EL (cell line): ENCODE data around the gene PCDH9.
"Not testable (repeated sequence)": the region's sequence is repeated elsewhere in the genome, so short reads cannot be mapped to it uniquely, and the experiment has no call there.

ENCODE experiments used
- DNase-seq: peaks from one replicate; pipeline ENCODE4 v3.0.0-alpha.2; 2016

PCDH9 gene

DNA sequence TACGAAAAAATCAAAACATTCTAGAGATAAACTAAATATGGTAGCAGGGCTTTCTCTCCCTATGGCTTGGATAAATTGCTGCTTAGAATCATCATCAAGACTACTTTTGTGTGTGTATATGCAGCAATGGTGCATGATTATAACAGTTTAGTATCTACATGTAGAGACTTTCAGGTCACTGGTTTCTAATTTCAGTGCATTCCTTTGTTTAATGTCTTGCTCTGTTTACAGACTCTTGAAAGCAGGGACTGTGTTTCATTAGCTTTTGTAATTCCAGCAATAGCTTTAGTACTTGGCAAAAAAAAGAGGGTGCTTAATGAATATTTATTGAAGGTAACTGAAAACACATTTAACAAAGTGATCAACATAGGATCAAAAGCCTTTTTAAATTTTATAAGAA, 420.7 kb downstream of the PCDH9 start:
- DNase-seq = no peak

DNA sequence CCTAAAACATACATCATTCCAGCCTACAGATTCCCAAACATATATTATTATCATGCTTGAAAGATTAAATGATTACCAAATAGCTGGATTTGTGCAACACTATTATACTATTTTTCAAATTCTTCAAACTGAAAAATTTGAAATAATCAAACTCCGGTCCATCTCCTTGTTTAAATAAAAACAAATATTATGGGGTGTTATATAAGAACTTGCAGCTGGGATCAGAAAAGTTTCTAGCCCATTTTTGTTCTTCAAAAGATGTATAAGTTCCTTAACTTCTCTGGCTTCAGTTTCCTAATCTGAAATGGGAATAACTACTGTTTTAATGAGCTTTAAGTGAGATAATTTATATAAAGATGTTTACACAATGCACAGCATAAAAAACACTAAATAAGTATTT, 422.9 kb downstream of the PCDH9 start:
- no peak for DNase-seq

DNA sequence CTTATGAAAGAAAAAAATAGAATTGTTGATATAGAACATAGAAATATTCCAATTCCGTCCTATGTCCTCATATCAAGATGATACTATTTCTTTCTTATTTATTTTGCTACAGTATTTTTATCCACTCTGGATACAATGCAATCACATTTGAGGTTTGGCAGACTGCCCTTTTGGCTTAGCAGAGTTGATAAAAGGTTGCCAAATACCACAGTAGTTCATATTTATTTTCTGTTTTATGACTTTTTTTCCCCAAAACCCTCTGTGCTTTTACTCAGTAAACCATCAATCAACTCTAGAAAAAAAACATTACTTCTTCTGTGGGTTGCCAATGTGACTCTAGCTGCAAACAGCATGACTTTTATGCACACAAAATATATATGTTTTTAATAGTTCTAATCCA, 424.5 kb downstream of the PCDH9 start:
- DNase-seq = peak; percentile 6

DNA sequence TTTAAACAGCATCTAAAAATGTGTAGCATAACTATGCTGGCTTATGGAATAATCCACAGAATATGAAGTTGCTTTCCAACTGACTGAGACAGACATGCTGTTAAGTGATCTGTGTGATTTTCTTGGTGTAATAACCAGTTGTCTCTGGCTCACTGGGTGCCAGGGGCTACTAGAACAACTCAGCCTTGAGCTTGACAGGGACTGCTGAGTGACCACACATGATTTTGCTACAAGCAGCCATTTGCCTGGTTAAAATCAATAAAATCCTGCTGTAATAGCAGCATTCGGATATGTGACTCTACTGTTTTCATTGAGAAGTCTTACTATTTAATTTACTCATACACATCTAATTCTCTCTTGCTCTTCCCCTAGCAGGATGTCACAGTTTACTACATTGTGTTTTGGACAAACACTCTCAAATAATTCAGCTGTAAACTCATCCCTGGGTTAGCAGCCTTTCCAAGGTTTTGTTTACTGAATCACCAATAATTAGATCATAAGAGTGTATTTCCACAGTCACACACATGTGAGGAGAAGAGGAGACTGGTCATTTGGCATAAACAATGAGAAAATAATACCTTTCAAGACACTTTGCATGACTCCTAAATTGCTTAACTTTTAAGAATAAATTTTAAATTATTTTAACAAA, 426.2 kb downstream of the PCDH9 start:
- no peak for DNase-seq

DNA sequence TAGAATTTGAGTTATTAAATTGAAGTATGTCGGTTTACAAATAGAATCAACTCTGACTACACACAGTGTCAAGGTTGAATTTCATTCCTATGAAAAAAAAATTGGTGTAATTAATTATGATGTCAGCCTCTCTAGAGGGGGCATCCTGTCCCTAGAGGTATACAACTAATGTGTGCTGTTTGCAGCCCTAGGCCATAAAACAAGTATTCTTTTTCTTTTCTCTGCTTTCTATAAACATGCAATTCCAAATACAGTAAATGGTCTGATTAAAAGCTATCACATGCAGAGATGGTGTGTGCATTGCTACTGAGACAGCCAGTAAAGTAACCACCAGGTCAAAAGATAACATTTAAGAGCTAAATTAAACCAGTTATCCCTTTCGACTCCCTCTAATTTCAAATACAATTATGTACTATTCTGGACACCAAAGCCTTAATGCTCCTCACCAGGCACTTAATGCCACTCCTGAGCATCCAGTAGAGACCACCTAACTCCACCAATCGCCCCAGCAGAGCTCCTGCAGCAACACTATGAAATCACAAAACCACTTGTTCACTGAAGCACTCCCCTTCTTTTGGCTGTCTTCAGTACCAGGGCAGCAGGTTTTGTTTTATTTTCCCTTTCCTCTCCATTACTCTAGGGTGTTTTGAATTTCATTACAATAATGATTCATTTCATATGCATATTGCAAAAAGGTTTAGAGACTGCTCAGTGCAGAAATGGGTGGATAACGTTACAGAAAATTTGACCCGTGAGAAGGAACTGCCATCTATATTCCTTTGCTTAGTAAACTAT, 426.9 kb downstream of the PCDH9 start:
- no peak for DNase-seq

DNA sequence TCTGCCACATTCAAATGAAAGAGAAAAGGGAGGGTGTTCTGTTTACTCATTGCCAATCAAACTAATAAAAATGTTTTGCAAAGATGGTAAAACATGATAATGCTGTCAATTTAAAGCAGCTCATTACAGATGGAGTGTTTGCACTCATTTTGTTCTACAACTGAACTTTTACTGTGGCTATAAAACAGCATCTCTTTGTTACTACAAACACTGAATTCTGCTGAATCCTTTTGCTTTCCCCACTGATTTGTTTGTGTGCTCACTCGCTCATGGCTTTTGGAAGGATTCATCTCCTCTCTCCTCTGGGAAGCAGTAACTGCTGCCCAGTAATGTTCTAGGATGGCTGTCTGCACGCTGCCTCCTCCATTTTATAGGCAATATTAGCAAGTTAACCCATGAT, 434.5 kb downstream of the PCDH9 start:
- DNase-seq = no peak

DNA sequence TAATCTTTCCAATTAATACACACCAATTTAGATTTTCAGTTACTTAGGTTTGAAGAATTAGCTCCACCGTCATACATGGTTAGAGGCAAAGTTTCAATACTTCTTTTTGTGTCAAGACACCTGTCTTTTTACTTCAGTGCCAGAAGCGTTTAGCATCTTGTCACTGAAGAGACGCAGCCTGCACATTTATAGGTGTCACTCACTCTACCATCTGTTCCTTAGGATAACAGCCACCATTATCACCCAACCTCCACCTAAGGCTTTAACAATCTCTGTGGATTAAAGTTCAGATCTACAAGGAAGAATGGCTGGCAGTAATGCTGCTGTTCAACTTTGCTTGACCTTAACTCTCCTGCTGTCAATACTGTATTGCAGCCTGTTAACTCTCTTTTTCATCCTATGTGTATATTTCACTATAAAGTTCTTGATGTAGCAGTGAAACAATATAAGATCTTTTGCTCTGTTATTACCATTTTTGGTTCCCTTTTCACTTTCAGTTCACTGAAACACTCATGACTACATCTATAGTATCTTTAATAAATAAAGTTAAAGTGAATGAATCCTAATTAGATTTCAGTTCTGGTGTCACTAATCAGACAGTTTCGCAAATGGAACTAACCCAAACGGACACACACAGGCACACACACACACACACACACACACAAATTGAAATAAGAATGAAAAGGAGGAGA, 435.6 kb downstream of the PCDH9 start:
- DNase-seq = no peak

DNA sequence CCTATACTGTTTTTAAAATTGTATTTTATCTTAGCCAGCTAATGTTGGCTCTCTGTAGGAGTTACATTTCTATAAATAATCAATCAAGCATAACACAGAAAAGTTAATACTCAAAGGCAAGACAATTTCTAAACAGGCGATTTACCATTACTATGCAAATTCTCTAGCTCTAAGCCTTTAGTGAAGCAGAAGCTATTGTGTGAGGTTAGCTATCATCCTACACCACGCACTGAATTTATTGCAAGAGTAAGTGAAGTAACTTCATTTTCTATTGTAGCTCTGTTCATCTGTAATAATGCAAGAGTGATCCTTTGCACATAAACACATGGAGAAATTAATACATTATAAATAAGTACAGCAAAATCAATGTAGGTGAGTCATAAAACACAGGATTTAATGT, 439.3 kb downstream of the PCDH9 start:
- no peak for DNase-seq

DNA sequence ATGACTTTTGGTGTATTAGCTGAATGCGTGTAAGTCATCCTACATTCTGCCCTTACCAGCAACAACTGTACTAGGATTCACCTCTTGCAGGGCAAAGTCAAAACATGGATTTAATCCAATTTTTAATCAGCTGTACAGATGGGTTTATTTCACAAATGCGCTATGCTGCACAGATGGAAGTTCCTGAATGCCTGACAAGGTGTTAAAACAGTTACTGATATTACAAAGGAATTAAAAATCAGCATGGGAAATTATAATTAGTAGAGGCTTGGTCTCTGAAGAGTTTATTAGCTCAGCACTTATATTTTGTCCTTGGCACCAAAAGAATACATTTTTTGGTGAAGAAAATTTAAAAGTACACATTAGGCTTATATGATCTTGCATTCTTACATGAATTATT, 448.9 kb downstream of the PCDH9 start:
- no peak for DNase-seq

DNA sequence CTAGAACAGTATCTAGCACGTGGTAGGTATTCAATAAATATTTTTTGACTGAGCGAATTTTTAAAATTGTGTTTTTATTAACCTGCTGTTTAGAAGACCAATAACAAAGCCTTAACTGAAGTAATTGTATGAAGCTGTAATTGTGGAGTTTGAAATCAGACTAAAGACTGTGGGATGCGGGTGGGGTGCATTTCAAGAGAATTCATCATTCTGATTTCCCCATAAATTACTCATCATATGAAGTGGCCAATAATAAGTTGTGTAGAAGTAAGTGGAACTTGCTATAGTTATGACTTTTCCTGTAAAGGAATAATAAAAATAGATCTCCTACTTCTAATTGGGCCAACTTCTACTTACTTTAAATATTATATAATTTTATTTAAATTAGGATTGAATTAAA, 449.3 kb downstream of the PCDH9 start:
- DNase-seq = peak; percentile 29

DNA sequence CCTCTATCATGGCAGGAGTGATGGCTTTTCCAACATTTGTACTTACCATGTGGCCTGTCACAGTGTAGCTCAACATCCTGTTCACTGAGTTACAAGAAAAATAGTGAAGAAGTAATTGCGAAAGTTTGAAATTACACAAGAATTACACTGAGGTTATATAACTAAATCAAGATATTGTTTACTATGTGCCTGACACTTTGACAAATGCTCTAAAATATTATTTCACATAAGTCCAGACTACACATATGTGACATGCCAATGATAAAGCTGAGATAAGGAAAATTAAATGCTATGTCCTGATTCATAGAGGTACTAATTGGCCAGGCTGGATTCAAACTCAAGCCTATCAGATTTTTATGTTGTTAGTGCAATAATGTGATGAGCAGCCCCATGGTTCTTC, 451.7 kb downstream of the PCDH9 start:
- no peak for DNase-seq

DNA sequence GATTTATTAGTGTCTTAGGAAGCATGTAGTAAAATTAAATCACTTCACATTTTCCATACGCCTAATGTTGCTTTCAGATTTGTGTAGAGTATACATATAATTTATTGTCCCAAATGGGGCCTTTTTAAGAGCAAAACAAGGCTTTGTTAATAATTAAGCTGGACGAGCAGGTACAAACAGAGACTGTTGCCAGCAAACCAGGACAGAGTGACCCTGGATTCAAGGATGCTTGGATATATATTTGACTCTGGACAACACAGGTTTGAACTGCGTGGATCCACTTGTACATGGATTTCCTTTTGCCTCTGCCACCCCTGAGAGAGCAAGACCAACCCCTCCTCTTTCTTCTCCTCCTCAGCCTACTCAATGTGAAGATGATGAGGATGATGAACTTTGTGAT, 454.9 kb downstream of the PCDH9 start:
- no peak for DNase-seq

DNA sequence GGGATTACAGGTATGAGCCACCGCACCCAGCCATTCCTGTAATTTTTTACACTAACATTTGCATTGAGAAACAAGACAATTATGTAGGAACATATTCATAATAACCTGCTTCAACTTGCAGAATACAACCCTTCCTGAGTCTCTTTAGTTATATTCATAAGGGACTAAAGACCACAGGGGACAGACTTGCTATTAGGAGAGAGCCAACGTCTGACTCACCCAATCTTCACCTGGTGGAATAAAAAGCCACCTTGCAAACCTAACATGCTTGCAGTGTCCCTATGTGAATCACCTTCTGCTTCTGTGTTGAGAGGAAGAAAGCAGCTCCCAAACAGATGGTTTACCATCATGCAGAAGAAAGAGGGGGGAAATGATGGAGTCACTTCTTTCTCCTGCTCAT, 456.1 kb downstream of the PCDH9 start:
- no peak for DNase-seq

DNA sequence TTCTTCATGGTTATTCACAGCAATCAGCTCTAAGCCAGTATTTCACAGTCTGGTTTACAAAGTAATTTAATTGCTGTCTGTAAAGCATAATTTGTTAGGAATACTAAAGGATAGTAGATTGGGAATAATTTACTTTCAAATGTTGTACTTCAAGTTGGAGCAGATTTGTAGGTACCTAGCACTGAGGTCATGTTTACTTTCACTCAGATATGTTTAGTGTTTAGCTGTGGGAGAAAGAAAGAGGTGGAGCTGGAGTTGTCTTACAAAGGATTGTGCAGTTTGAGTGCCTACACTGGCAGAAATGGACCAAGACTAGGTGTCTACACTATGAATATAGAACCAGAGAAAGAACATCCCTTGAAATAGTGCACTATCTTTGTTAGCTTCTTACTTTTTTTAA, 464.6 kb downstream of the PCDH9 start:
- DNase-seq = no peak

DNA sequence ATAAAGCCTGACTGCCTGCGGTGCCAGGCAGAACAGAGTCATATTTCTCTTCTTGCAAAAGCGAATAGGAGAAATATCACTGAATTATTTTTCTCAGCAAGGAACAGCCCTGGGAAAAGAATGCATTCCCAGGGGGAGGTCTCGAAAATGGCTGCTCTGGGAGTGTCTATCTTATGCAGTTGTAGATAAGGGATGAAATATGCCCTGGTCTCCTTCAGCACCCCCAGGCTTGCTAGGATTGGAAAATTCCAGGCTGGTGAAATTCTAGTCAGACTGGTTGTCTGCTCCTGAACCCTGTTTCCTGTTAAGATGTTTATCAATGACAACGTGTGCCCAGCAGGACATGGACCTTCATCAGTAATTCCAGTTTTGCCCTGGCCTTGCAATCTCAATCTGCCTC, 469.5 kb downstream of the PCDH9 start:
- not testable (repeated sequence) for DNase-seq

DNA sequence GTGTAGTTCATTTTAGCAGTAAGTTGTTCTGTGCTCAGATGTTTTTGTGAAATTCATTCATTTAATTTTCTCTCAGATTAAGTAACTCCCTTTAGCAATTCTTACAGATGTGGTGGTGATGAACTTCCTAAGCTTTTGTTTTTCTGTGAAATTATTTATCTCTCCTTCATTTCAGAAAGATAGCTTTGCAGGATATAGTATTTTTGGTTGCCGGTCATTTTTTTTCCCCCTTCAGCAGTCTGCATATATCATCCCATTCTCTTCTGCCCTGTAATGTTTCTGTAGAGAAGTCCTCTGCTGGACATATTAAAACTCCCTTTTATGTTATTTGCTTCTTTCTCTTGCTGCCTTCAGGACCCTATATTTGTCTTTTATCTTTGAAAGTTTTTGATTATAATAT, 470.2 kb downstream of the PCDH9 start:
- no peak for DNase-seq

DNA sequence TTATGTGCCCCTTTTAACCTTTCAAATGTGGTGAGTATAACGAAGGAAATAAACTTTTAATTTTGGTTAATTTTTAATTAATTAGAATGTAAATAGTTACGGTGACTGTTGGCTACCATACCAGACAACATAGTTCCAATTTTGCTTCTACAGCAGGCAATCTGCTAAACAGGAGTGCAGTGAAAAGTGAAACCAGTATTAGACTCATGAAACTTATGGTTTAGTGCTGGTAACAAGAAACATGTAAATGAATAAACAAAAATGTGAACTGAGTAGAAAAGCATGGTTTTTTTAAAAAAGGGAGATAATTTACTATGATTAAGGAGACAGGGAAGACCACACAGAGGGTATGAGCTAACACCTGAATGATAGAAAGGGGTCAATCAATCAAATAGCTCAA, 478.4 kb downstream of the PCDH9 start:
- no peak for DNase-seq

DNA sequence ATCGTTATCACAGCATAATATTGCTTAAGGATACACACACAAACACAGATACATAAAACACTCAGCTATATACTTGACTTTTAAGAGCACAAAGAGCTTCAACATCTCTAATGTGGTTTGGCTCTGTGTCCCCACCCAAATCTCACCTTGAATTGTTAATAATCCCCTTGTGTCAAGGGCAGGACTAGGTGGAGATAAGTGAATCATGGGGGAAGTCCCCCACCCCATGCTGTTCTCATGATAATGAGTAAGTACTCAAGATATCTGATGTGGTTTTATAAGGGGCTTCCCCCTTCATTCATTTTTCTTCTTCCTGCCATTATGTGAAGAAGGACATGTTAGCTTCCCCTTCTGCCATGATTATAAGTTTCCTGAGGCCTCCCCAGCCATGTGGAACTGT, 481.4 kb downstream of the PCDH9 start:
- DNase-seq = no peak

DNA sequence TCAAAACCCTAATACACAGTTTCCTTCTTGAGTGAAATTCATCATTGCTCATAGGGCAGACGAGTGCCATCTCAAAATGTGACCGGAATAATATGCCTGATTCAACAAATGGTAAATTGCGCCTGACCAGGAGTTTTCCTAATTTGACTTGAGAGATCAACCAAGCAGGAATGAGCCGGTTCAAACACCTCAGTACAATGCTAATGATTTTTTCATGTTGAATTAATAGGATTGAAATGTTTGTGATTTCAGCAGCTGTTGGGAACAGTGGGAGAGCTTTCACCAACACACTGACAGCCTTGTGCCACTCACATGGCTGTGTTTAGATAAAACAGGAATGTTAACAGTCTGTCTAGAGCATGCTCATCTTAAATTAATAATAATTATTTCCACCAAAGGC, 484.8 kb downstream of the PCDH9 start:
- DNase-seq = no peak

DNA sequence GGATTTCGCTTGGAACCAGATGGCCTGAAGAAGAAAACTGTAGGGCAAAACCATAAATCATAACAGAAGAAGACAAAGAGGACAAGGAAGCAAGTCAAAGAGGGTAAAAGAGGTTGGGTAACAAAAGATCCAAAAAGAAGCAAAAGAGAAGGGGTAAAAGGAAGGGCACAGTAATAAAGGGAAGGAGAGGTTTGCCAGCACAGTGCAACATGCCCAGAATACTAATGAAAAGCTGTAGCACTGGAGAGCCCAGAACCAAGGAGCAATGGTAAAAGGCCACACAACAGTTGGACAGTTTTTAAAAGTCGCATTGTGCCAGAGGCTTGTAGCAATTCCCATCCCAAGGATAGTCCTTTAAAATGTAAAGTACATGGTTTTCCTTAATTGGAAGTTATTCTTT, 506.6 kb downstream of the PCDH9 start:
- no peak for DNase-seq

DNA sequence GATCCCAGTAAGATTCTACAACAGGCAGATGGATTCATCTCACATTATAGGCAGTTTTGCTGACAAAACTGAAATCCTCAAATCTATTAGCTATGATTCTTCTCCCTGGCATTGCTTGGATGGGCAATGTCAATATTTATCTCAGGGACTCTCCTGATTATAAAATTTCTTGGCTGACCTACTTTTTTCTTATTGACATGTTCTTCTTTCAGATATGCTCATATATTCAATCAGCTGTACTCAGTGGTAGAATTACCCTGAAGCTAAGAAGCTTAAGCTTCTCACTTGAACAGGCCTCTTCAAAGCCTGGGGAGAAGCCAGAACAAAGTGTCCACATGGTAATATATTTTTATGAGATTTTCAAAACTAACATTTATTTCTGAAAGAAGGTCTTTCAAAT, 513.6 kb downstream of the PCDH9 start:
- no peak for DNase-seq

DNA sequence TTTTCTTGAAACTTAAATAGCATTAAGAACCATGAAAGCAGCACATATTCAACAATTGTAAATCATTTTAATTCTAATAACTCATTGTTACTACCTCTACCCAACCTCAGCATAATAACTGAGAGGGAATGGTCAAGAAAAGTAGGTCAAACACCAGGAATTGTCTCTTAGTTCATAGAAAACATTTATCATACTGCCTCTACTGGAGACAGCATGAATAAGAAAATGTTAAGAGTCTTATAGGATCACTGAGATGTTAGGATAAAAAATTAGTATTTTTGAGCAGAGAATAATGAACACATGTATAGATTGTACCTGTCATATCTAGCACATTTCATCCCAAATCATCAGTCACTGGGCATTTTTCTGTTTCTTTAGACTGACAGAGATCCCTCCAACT, 515.3 kb downstream of the PCDH9 start:
- DNase-seq = no peak

DNA sequence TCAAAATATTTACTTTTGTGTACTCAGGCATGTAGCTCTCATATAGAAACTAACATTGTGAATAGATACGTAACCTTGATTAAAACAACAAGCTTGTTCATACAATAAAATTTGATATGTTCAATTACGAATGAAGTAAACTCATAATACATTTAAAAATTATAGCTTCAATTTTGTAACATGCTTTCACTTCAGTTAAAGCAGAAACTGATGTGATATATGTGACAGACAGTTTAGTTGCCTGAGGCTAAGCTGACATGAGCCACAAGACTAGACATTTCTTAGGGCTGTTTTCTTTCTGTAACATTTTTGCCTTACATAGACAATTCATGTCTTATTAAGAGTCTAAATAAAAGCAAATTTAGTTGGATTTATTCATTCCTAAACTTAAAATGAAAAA, 526.0 kb downstream of the PCDH9 start:
- DNase-seq = no peak

DNA sequence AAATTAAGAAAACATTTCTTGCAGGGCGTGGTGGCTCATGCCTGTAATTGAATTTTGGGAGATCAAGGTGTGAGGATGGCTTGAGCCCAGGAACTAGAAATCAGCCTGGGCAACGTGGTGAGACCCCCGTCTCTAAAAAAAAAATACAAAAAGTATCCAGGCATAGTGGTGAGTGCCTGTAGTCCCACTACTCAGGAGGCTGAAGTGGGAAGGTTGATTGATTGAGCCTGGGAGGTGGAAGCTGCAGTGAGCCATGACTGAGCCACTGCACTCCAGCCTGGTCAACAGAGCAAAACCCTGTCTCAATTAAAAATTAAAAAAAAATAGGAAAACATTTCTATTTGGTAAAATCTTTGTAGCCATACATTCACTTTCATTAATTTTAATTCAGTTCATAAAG, 526.5 kb downstream of the PCDH9 start:
- DNase-seq = no peak
